ENCODE results near the gene DENND5A. TPM values are rescaled to one million over a fixed set of nuclear protein-coding genes. Genes with fewer than 3 reads are reported as not detected.

The DENND5A gene
- total RNA-seq, 1 donor from 2014 or later, result 52.7 TPM

- TF ChIP-seq CTCF (IDR thresholded peaks at IDR 0.05; ENCODE audit: insufficient read depth, low read length, poor library complexity, severe bottlenecking), result no peak
- H3K27me3 ChIP-seq (ENCODE audit: control insufficient read depth, insufficient read depth, low read length), result no peaks in the 10 kb centered on the region
- no peak for DNase-seq (ENCODE audit: low read depth)
Measured at GRCh38 chr11:9125185-9125886, 139.8 kb downstream of the DENND5A start.

GRCh38 chr11:9123595-9124304 lies 141.4 kb downstream of the DENND5A start:
- Histone ChIP-seq H3K4me3 (ENCODE audit: low read depth, low read length) (no peak overlapping the region), H3K36me3 (ENCODE audit: control insufficient read depth, insufficient read depth, low read length) (no peaks in the 10 kb centered on the region), H3K27me3 (ENCODE audit: control insufficient read depth, insufficient read depth, low read length) (no peaks in the 10 kb centered on the region)
- no peak for DNase-seq (ENCODE audit: low read depth)
- TF ChIP-seq CTCF (IDR thresholded peaks at IDR 0.05; ENCODE audit: insufficient read depth, low read length, poor library complexity, severe bottlenecking), result no peak

More at GRCh38 chr11:9125185-9125886, 139.8 kb downstream of the DENND5A start:
- no peaks in the 10 kb centered on the region for H3K36me3 ChIP-seq (ENCODE audit: control insufficient read depth, insufficient read depth, low read length)
- H3K4me3 ChIP-seq (ENCODE audit: low read depth, low read length), result no peak overlapping the region

- H3K27me3 ChIP-seq (ENCODE audit: control insufficient read depth, insufficient read depth, low read length), result no peaks in the 10 kb centered on the region
- no peak for TF ChIP-seq CTCF (IDR thresholded peaks at IDR 0.05; ENCODE audit: insufficient read depth, low read length, poor library complexity, severe bottlenecking)
- no peak overlapping the region for H3K4me3 ChIP-seq (ENCODE audit: low read depth, low read length)
Measured at GRCh38 chr11:9121469-9121796, 143.7 kb downstream of the DENND5A start.

GRCh38 chr11:9120664-9121468 lies 144.3 kb downstream of the DENND5A start:
- Histone ChIP-seq H3K36me3 (ENCODE audit: control insufficient read depth, insufficient read depth, low read length) (no peaks in the 10 kb centered on the region), H3K4me3 (ENCODE audit: low read depth, low read length) (no peak overlapping the region), H3K27me3 (ENCODE audit: control insufficient read depth, insufficient read depth, low read length) (no peaks in the 10 kb centered on the region)
- DNase-seq (ENCODE audit: low read depth), result no peak
- peak; percentile 16 for TF ChIP-seq CTCF (IDR thresholded peaks at IDR 0.05; ENCODE audit: insufficient read depth, low read length, poor library complexity, severe bottlenecking)

More at GRCh38 chr11:9121469-9121796, 143.7 kb downstream of the DENND5A start:
- DNase-seq (ENCODE audit: low read depth), result no peak
- no peaks in the 10 kb centered on the region for H3K36me3 ChIP-seq (ENCODE audit: control insufficient read depth, insufficient read depth, low read length)

- TF ChIP-seq CTCF (IDR thresholded peaks at IDR 0.05; ENCODE audit: insufficient read depth, low read length, poor library complexity, severe bottlenecking), result no peak
- no peaks in the 10 kb centered on the region for H3K27me3 ChIP-seq (ENCODE audit: control insufficient read depth, insufficient read depth, low read length)
- H3K36me3 ChIP-seq (ENCODE audit: control insufficient read depth, insufficient read depth, low read length), result no peaks in the 10 kb centered on the region
- no peak overlapping the region for H3K4me3 ChIP-seq (ENCODE audit: low read depth, low read length)
- no peak for DNase-seq (ENCODE audit: low read depth)
Measured at GRCh38 chr11:9118277-9118676, 146.9 kb downstream of the DENND5A start.
